GM19328 (cell line): ENCODE measurements around the gene FBXO41.

ENCODE experiments used
- ATAC-seq: cut with Tn5 transposase; IDR thresholded peaks from one replicate; pipeline ENCODE4 v1.9.1; 2021; ENCODE audit warnings: mild to moderate bottlenecking, moderate library complexity; ENCODE audit not compliant: unreplicated experiment

FBXO41 gene

GRCh38 chr2:73214120-73215035 lies 69.9 kb downstream of the FBXO41 start, which contains the start of gene SMYD5:
TSS of gene SMYD5 (plus strand) at chr2:73214245. CDS start at chr2:73214267, 22 bp downstream.
- peak; percentile 92 for ATAC-seq

- ATAC-seq = peak; percentile 60
These were observed 71.7 kb downstream of the FBXO41 start for GRCh38 chr2:73212448-73213176.

GRCh38 chr2:73212098-73212447 lies 72.2 kb downstream of the FBXO41 start:
- no peak for ATAC-seq

GRCh38 chr2:73210696-73211095 lies 73.6 kb downstream of the FBXO41 start:
- ATAC-seq = no peak

GRCh38 chr2:73210019-73210418 lies 74.3 kb downstream of the FBXO41 start:
- no peak for ATAC-seq

- ATAC-seq = no peak
These were observed 76.0 kb downstream of the FBXO41 start for GRCh38 chr2:73208258-73208657.

GRCh38 chr2:73205611-73206010 lies 78.7 kb downstream of the FBXO41 start:
- ATAC-seq = no peak
